Stimulated activated CD8-positive, alpha-beta memory T cell treated with anti-CD3 and anti-CD28 coated beads, Interleukin-12 subunit alpha, Interleukin-12 subunit beta, amount 100 ng/mL, for 24 hours (primary cell): Measurements from ENCODE around the gene MYRF.

Source experiments
- DNase-seq: peaks from one replicate; pipeline ENCODE4 v3.0.0-alpha.2; 2020; ENCODE audit errors: extremely low read depth

MYRF gene

GRCh38 chr11:61739413-61739812 is 13.0 kb upstream of the MYRF start:
- no peak for DNase-seq

- no peak for DNase-seq
Observed at GRCh38 chr11:61739966-61740365, 12.5 kb upstream of the MYRF start.

GRCh38 chr11:61742391-61742790 is 10.0 kb upstream of the MYRF start:
- DNase-seq, result no peak

GRCh38 chr11:61743486-61744095 is 8.8 kb upstream of the MYRF start:
- no peak for DNase-seq

GRCh38 chr11:61744181-61744580 is 8.3 kb upstream of the MYRF start:
- DNase-seq, result no peak

GRCh38 chr11:61744609-61745156 is 7.8 kb upstream of the MYRF start:
- DNase-seq, result no peak

- DNase-seq, result no peak
Observed at GRCh38 chr11:61745781-61746441, 6.5 kb upstream of the MYRF start.

GRCh38 chr11:61746442-61747191 is 5.8 kb upstream of the MYRF start:
- no peak for DNase-seq

- DNase-seq, result no peak
Observed at GRCh38 chr11:61747192-61747966, 5.1 kb upstream of the MYRF start.

- DNase-seq, result no peak
Observed at GRCh38 chr11:61747967-61748285, 4.5 kb upstream of the MYRF start.

- DNase-seq, result no peak
Observed at GRCh38 chr11:61749591-61750217, 2.7 kb upstream of the MYRF start.

- no peak for DNase-seq
Observed at GRCh38 chr11:61750631-61751273, 1.7 kb upstream of the MYRF start.

GRCh38 chr11:61751384-61751783 is 1.1 kb upstream of the MYRF start:
- no peak for DNase-seq

- no peak for DNase-seq
Observed at GRCh38 chr11:61752925-61753521, 587 bp downstream of the MYRF start.

GRCh38 chr11:61753672-61754071 is 1.2 kb downstream of the MYRF start:
- no peak for DNase-seq

- DNase-seq, result no peak
Observed at GRCh38 chr11:61754534-61755482, 2.4 kb downstream of the MYRF start.

- no peak for DNase-seq
Observed at GRCh38 chr11:61756147-61756451, 3.7 kb downstream of the MYRF start.

- DNase-seq, result no peak
Observed at GRCh38 chr11:61756452-61757212, 4.2 kb downstream of the MYRF start.

- no peak for DNase-seq
Observed at GRCh38 chr11:61757213-61757862, 4.9 kb downstream of the MYRF start.
